ENCODE data around the gene XIRP2. TPM values are rescaled to one million over a fixed set of nuclear protein-coding genes. Genes with fewer than 3 reads are reported as not detected.
A peak's percentile ranks its signal among the peaks of the same experiment; 100 is the strongest.

XIRP2 gene
- total and polyA plus RNA-seq, 2 of the 4 experiments (the other 2 are of a cell fraction) = 0.05 to 0.18 TPM

GRCh38 chr2:167114018-167114417 lies 225.7 kb downstream of the XIRP2 start:
- no peak overlapping the region for H3K4me3 ChIP-seq (ENCODE audit: insufficient read depth, low read depth, low read length)
- H3K9ac ChIP-seq (ENCODE audit: low read depth, low read length) = no peak overlapping the region
- H2BK120ac ChIP-seq (ENCODE audit: low read depth, low read length) = no peak overlapping the region
- no peaks in the 10 kb centered on the region for H3K9me1 ChIP-seq (ENCODE audit: insufficient read depth, low read length)
- no peak overlapping the region for H4K8ac ChIP-seq (ENCODE audit: low read depth in 2 of 2, low read length in 2 of 2)
- in situ Hi-C loops (cut with MboI; ENCODE audit: low sequenced_read_pairs) = no loop called here
- no peak overlapping the region for H2AFZ ChIP-seq (replicated peaks; ENCODE audit: low read length, poor library complexity)
- no peak overlapping the region for H2BK20ac ChIP-seq (ENCODE audit: low read depth, low read length)
- ChIA-PET CTCF (no interaction called here), POLR2A (ENCODE audit: unreplicated experiment) (no interaction called here)
- ATAC-seq (ENCODE audit: low read depth) (peak; percentile 61), DNase-seq (peak; percentile 71)
- intact Hi-C loops (cut with micrococcal nuclease) = no loop called here
- H3K79me1 ChIP-seq (ENCODE audit: low read depth in 1 of 2, low read length in 2 of 2) = no peaks in the 10 kb centered on the region
- no peaks in the 10 kb centered on the region for H3K9me3 ChIP-seq (ENCODE audit: control insufficient read depth, insufficient read depth, low read length)
- TF ChIP-seq CEBPB (IDR thresholded peaks at IDR 0.05; ENCODE audit: low read depth, low read length) (peak; percentile 73), RAD21 (IDR thresholded peaks at IDR 0.05; ENCODE audit: low read length) (no peak), MXI1 (IDR thresholded peaks at IDR 0.05; ENCODE audit: borderline replicate concordance, low read depth, low read length) (no peak)
- H2AK9ac ChIP-seq (replicated peaks; ENCODE audit: low read depth, low read length, poor library complexity) = no peak overlapping the region
- H3K4me1 ChIP-seq (ENCODE audit: control insufficient read depth, insufficient read depth, low read length) = no peaks in the 10 kb centered on the region
- H4K5ac ChIP-seq (ENCODE audit: low read depth, low read length) = no peak overlapping the region
- H3K27ac ChIP-seq (ENCODE audit: insufficient read depth, low read length) = no peak overlapping the region
- no peak overlapping the region for H2BK15ac ChIP-seq (ENCODE audit: low read depth, low read length)
- H2AK5ac ChIP-seq (ENCODE audit: low read depth, low read length) = no peak overlapping the region
- H2BK5ac ChIP-seq (ENCODE audit: low read depth, low read length, poor library complexity, severe bottlenecking) = peak overlapping the region; percentile 68
- H3K23ac ChIP-seq (ENCODE audit: low read depth, low read length) = no peak overlapping the region
- no TSS peak for BruUV-seq (replicated peaks)
- H3K4ac ChIP-seq (ENCODE audit: low read depth, low read length) = no peak overlapping the region
- H3K18ac ChIP-seq (ENCODE audit: low read depth, low read length) = no peak overlapping the region; the same call in 1 of the 2 replicates
- no peak overlapping the region for H4K91ac ChIP-seq (ENCODE audit: insufficient read depth, low read depth, low read length)
- no CpG with 5 or more reads among the region's 4 CpGs for WGBS, 2 experiments (ENCODE audit: extremely low coverage in 2 of 2, insufficient read length in 1 of 2)
- H3K36me3 ChIP-seq (ENCODE audit: control insufficient read depth, insufficient read depth, low read length) = no peaks in the 10 kb centered on the region
- H3K56ac ChIP-seq (ENCODE audit: extremely low read depth, insufficient read depth, low read length) = no peak overlapping the region
- dilution Hi-C loops (cut with HindIII; ENCODE audit: low sequenced_read_pairs, unreplicated experiment) = no loop called here
- H4K20me1 ChIP-seq (ENCODE audit: insufficient read depth, low read length) = no peaks in the 10 kb centered on the region
- no peaks in the 10 kb centered on the region for H3K27me3 ChIP-seq (ENCODE audit: control insufficient read depth, insufficient read depth, low read length)
- peak overlapping the region; percentile 6; the same call in 1 of the 2 replicates for H3K4me2 ChIP-seq (ENCODE audit: low read depth, low read length)
- H3K14ac ChIP-seq (replicated peaks; ENCODE audit: low read depth, low read length) = no peak overlapping the region
